HG03571 (cell line): ENCODE data around the gene PCSK5.

Experiments used
- ATAC-seq: cut with Tn5 transposase; IDR thresholded peaks from one replicate; pipeline ENCODE4 v1.9.1; 2021; ENCODE audit not compliant: unreplicated experiment

Gene PCSK5

DNA sequence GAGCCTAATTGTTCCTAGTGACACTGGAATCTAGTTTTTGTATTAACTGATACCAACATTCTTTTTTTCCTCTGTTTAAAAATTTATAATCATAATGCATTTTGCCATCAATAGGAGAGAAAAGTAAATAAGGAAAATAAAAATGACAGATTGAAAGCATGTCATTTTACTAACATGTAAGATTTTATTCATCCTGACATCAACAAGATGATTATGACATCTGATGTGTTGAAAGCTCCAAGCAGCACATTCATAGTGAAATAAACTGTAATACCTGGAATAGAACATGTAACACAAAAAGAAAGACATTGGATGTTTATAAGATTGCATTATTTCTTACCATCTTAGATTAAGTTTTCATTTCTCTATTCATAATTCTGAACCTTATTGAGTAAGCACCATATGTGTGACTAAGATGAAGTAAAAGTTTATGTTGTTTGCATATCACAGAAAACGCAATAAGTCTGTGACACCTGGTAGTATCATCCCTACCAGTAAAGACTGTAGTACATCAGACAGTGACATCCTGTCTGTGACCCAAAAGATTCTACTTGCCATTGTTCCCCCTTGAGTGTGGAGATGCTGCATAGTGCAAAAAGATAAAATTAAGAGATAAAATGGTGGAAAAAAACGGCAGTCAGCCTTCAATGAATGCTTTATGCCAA, 225.6 kb downstream of the PCSK5 start:
- no peak for ATAC-seq

DNA sequence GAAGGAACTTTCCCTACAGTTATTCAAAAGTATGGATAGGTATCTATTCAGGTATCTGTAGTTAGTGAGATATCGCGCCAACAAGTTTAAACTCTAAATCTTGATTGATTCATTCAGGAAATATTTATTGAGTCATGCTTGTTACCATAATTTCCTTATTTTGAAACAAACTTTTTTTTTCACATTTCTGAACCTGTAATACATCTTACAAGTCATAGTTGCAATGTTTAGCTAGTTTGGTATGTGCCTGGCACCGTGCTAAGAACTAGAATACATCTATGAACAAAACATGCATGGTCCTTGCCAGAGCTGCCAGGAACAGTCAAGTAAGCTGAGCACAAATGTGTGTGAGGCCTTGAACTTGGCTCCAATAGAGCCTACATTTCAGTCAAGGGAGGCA, 226.4 kb downstream of the PCSK5 start:
- no peak for ATAC-seq

GRCh38 chr9:76127637-76128036, 237.2 kb downstream of the PCSK5 start:
- ATAC-seq = no peak

DNA sequence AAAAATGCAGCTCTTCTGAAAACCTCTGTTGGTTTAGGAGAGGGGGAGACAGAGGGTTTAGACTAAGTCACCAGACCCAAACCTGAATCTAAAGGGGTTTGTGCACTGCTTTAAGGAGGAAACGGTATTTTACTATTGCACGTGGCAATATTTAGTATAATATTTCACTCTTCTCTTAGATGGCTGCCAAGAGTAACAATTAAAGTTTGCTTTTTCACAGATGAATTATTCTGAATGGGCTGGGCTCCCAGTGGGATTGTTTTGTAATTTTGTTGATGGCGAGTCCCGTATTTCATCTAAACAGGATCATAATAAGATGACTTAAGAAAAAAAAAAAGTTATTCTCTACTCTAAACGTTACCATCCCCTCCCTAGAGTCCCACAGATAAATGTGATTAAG, 245.4 kb downstream of the PCSK5 start:
- ATAC-seq = no peak

GRCh38 chr9:76136986-76137385, 246.5 kb downstream of the PCSK5 start:
- no peak for ATAC-seq

- no peak for ATAC-seq
Observed at GRCh38 chr9:76137931-76138330, 247.5 kb downstream of the PCSK5 start.

- ATAC-seq = no peak
Observed at GRCh38 chr9:76138360-76138759, 247.9 kb downstream of the PCSK5 start.

DNA sequence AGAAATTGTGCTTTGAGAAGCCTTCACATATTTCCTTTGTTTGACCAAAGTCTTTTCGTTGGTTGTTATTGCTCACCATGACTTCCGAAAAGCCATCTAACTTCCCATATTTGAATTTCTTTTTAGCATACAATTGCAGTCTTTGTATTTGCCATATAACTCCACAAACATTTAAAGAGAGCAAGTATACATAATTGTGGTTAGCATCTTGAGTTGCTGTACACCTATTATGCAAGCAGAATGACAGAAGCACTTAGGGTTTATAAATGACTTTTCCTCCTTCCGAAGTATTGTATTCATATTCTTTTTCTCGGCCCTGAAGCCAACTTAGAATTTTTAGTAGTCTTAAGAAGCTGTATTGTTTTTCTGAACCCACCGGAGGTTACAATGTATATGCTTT, 253.4 kb downstream of the PCSK5 start:
- ATAC-seq = no peak

DNA sequence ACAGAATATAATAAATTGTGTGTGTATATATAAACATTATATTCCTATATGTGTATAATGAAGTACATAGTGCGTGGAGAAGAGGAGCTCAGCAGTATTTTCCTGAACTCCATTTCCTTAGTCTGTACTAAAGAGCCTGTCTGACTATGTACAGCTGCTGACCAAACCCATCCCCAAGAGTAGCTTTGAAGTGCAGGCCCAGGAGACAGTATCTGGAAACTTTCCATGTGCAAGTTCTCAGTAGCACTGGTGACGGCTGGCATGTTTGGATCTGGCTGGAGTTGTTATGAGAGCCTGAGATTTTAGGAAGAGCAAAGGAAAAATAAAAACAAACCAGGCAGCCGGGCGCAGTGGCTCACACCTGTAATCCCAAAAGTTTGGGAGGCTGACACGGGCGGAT, 259.5 kb downstream of the PCSK5 start:
- ATAC-seq = no peak

DNA sequence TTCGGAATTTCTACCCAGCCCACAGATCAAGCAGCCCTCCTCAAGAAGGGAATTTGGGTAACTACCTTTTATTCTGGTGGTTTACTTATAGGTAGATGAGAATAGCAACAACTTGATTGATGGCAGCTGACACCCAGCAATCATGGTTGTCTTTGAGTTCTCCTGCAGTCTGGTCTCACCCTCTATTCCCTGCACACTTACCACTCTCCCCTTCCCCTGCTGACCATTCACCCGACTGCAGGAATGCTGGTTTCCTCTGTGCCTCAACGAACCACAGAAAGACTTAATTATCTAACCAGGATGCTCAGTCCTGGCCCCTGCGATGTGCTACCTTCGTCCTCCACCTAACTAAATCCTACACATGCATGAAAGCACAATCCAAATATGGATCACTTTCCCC, 260.8 kb downstream of the PCSK5 start:
- ATAC-seq = no peak

DNA sequence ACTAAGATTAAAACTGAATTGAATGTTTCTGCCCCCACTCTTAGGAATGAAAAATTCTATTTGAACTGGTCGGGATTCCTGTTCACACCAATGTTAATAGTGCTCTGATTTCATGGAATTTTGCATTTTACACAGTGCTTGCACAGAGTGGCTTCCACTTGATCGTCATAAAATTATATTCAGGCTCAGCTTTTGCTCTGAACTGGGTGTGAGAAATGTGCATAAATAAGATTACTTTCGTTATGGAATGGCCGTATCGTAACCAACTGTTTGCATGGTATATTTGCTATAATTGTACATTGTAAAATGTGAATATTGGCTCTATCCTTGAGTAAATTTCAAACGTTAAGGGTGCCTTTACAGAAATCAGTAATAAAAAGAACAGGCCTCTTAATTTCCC, 262.9 kb downstream of the PCSK5 start:
- no peak for ATAC-seq

GRCh38 chr9:76153902-76154629, 263.6 kb downstream of the PCSK5 start:
- no peak for ATAC-seq

DNA sequence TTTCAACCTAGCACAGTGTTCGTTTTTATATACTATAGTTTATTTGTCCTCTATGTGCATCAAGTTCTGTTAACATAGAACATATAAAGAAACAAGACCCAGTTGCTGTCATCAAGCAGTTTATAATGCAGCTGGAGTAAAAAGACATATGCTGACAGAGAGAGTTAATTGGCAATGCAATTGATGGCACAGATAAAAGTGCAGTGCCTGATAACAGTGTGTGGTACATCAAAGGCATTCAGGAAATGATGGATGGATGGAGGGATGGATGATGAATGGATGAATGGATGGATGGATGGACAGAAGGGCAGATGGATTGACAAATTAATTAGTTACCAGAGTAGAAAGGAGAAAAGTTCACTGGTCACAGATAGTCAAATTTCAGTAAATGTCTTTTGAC, 264.9 kb downstream of the PCSK5 start:
- ATAC-seq = no peak

- ATAC-seq = no peak
Observed at GRCh38 chr9:76158713-76159112, 268.2 kb downstream of the PCSK5 start.

DNA sequence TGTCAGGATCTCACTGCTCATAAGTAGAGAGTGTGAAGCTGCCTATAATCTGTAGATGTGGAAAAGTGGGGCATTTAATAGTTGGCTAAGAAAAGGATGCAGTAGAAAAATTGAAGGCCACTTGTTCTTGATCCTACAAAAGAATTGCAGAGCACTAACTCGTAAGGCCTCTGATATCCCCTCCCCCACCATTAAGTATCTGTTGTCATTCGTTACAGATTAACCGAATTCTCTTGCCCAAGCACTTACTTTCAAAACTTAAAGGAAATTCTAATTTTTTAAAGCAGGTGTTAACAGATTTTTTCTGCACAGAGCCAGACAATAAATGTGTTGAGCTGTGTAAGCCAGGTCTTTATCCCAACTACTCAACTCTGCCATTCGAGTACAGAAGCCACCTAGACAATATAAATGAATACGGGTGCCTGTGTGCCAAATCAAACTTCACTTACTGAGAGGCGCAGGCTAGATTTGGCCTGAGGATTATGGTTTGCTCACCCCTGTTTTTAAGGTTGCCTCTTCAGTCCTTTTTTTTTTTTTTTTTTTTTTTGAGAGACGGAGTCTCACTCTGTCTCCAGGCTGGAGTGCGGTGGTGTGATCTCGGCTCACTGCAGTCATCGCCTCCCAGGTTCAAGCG, 268.9 kb downstream of the PCSK5 start:
- no peak for ATAC-seq

DNA sequence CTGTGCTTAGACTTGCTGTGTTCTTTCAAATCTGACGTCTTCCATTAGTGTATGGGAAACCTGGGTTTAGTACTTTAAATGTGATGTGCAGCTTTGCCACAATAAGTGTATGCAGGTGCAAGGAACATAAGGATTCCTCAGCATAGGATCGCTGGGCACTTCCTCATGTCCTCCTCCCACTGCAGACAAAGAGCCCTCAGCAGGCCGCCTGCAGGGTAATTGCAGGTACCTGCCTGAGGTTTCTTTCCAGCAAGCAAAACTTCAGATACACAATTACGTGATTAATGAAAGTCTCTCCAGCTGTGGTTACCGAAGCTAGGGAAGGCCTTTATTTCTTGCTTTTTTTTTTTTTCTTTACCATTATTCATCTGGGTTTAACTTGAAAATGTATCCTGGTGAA, 270.6 kb downstream of the PCSK5 start:
- ATAC-seq = no peak

GRCh38 chr9:76161541-76161940, 271.1 kb downstream of the PCSK5 start:
- ATAC-seq = no peak

- ATAC-seq = no peak
Observed at GRCh38 chr9:76162086-76162730, 271.7 kb downstream of the PCSK5 start.

DNA sequence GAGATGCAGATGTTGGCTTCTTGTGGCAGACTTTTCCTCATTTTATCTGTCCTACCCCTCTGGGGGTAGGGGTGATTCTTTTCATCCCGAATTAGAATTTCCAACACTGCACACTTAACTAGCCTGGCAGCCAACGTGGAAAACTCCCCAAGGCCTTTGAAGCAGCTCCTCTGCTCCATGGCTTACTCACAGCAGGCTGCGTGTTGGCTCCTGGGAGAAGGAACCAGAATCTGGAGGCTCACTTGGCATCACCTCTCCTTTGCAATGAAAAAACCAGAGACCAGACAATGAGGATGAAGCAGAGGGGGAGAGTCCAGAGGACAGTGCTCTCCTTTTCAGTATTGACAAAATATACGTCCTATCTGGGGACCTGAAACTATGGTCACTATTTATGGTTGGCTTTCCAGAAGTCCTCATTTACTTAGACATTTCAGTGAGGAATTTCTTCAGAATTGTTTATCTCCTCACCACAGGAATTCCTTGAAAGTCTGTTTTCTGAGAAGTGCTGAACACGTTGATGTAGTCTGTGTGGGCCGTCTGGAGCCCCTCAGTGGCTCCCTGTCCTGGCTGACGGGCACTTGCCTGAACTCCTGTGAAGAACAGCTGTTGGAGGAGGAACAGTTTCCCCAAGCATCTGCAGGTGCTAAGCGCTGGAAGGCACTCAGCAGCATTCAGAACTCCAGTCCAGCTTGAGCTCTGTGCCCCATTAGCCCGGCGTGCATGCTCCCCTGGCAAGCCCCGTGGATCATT, 272.5 kb downstream of the PCSK5 start:
- ATAC-seq = no peak

- no peak for ATAC-seq
Observed at GRCh38 chr9:76166526-76166925, 276.1 kb downstream of the PCSK5 start.

GRCh38 chr9:76176171-76176570, 285.7 kb downstream of the PCSK5 start:
- ATAC-seq = no peak
